HEK293 (cell line): ENCODE data around the gene PSTPIP1.

ENCODE experiments used
- CTCF ChIA-PET: fragments of 350-600 bp; formaldehyde crosslinking; extraction: SDS; loops from one replicate; lab custom pipeline; 2021; ENCODE audit warnings: antibody characterized with exemption; lab: Yijun Ruan, JAX
- POLR2A ChIA-PET: fragments of 300-600 bp; formaldehyde crosslinking; extraction: SDS; loops from one replicate; lab custom pipeline; 2020; ENCODE audit warnings: antibody characterized with exemption, inconsistent platforms; lab: Yijun Ruan, JAX
- H3K27ac ChIP-seq: fragments of 200-500 bp; sonication (Bioruptor generic); 2 replicates; pipeline ENCODE4 v1.5.1; 2014; ENCODE audit warnings: low read depth, low read length, control low read depth, inconsistent platforms; ENCODE audit errors: extremely low read depth
- H3K36me3 ChIP-seq, 2 experiments: fragments of 200-500 bp in 1 of 2; sonication (Bioruptor generic) in 1 of 2; 1 replicate in 1 of 2; 2 replicates in 1 of 2; pipeline ENCODE4 v1.5.1; 2014 to 2017; ENCODE audit warnings: inconsistent platforms in 2 of 2, low read length in 2 of 2; ENCODE audit not compliant: control insufficient read depth in 2 of 2, insufficient read depth in 1 of 2
- H3K4me1 ChIP-seq: fragments of 200-500 bp; sonication (Bioruptor generic); 2 replicates; pipeline ENCODE4 v1.5.1; 2014; ENCODE audit warnings: mild to moderate bottlenecking, low read length, inconsistent platforms; ENCODE audit not compliant: control insufficient read depth, insufficient read depth
- H3K4me3 ChIP-seq: 2 replicates; pipeline ENCODE4 v1.5.1; 2011; ENCODE audit warnings: low read depth, mild to moderate bottlenecking, control low read depth, low read length, moderate library complexity
- H3K9me3 ChIP-seq: fragments of 200-500 bp; sonication (Bioruptor generic); 2 replicates; pipeline ENCODE4 v1.5.1; 2014; ENCODE audit warnings: low read depth, low read length, inconsistent platforms; ENCODE audit not compliant: control insufficient read depth, insufficient read depth
- SCRT2 ChIP-seq: fragments of 450-650 bp; formaldehyde crosslinking; IDR thresholded peaks from 2 replicates; pipeline ENCODE4 v1.5.1; 2016; ENCODE audit warnings: missing biosample characterization, missing genetic modification characterization
- TRIM28 ChIP-seq: IDR thresholded peaks from 2 replicates; pipeline ENCODE4 v1.6.1; 2011; ENCODE audit warnings: low read length, control low read depth, borderline replicate concordance
- ZBTB44 ChIP-seq: fragments of 450-650 bp; IDR thresholded peaks from 2 replicates; pipeline ENCODE4 v1.5.1; 2018; ENCODE audit warnings: missing biosample characterization, mild to moderate bottlenecking, missing genetic modification characterization
- ZFP37 ChIP-seq: fragments of 450-650 bp; formaldehyde crosslinking; IDR thresholded peaks from 2 replicates; pipeline ENCODE4 v1.5.1; 2016; ENCODE audit warnings: missing biosample characterization, missing genetic modification characterization
- ZFP69B ChIP-seq: fragments of 450-650 bp; formaldehyde crosslinking; IDR thresholded peaks from 2 replicates; pipeline ENCODE4 v1.5.1; 2016; ENCODE audit warnings: missing biosample characterization, missing genetic modification characterization
- ZNF274 ChIP-seq, 2 experiments: fragments of 200-500 bp in 1 of 2; fragments of 450-650 bp in 1 of 2; sonication (Bioruptor generic) in 1 of 2; formaldehyde crosslinking in 1 of 2; IDR thresholded peaks; 2 replicates each; pipeline versions ENCODE4 v1.5.1 to v1.6.1; 2014 to 2016; ENCODE audit warnings: borderline replicate concordance in 1 of 2, inconsistent platforms in 1 of 2, low read length in 1 of 2, missing biosample characterization in 1 of 2, missing genetic modification characterization in 1 of 2
- ZNF292 ChIP-seq: fragments of 450-650 bp; formaldehyde crosslinking; IDR thresholded peaks from 2 replicates; pipeline ENCODE4 v1.5.1; 2016; ENCODE audit warnings: low read depth, missing biosample characterization, missing genetic modification characterization, borderline replicate concordance
- ZNF311 ChIP-seq: fragments of 450-650 bp; formaldehyde crosslinking; IDR thresholded peaks from 2 replicates; pipeline ENCODE4 v1.5.1; 2017; ENCODE audit warnings: missing biosample characterization, missing genetic modification characterization, borderline replicate concordance
- ZNF324 ChIP-seq: fragments of 450-650 bp; formaldehyde crosslinking; IDR thresholded peaks from 2 replicates; pipeline ENCODE4 v1.5.1; 2016; ENCODE audit warnings: missing biosample characterization, missing genetic modification characterization
- ZNF350 ChIP-seq: fragments of 450-650 bp; formaldehyde crosslinking; IDR thresholded peaks from 2 replicates; pipeline ENCODE4 v1.5.0; 2017; ENCODE audit warnings: missing biosample characterization, mild to moderate bottlenecking, missing genetic modification characterization
- ZNF416 ChIP-seq: fragments of 450-650 bp; formaldehyde crosslinking; IDR thresholded peaks from 2 replicates; pipeline ENCODE4 v1.5.1; 2016; ENCODE audit warnings: missing biosample characterization, missing genetic modification characterization
- ZNF426 ChIP-seq: fragments of 450-650 bp; formaldehyde crosslinking; IDR thresholded peaks from 2 replicates; pipeline ENCODE4 v1.5.1; 2017; ENCODE audit warnings: missing biosample characterization, missing genetic modification characterization, mild to moderate bottlenecking, inconsistent platforms, moderate library complexity
- ZNF48 ChIP-seq: fragments of 450-650 bp; formaldehyde crosslinking; IDR thresholded peaks from 2 replicates; pipeline ENCODE4 v1.5.1; 2016; ENCODE audit warnings: missing biosample characterization, missing genetic modification characterization
- ZNF501 ChIP-seq: fragments of 450-650 bp; formaldehyde crosslinking; IDR thresholded peaks from 2 replicates; pipeline ENCODE4 v1.5.1; 2016; ENCODE audit warnings: missing biosample characterization, missing genetic modification characterization
- ZNF530 ChIP-seq: fragments of 450-650 bp; formaldehyde crosslinking; IDR thresholded peaks from 2 replicates; pipeline ENCODE4 v1.5.1; 2016; ENCODE audit warnings: low read depth, missing biosample characterization, missing genetic modification characterization
- ZNF549 ChIP-seq: fragments of 450-650 bp; IDR thresholded peaks from 2 replicates; pipeline ENCODE4 v1.5.1; 2018; ENCODE audit warnings: missing biosample characterization, missing genetic modification characterization, mild to moderate bottlenecking, inconsistent platforms, moderate library complexity
- ZNF658 ChIP-seq: fragments of 450-650 bp; formaldehyde crosslinking; IDR thresholded peaks from 2 replicates; pipeline ENCODE4; 2016; ENCODE audit warnings: missing biosample characterization, missing genetic modification characterization
- ZNF692 ChIP-seq: fragments of 450-650 bp; formaldehyde crosslinking; IDR thresholded peaks from 2 replicates; pipeline ENCODE4 v1.5.1; 2016; ENCODE audit warnings: missing biosample characterization, missing genetic modification characterization
- ZNF707 ChIP-seq: fragments of 450-650 bp; formaldehyde crosslinking; IDR thresholded peaks from 2 replicates; pipeline ENCODE4 v1.5.1; 2016; ENCODE audit warnings: missing biosample characterization, missing genetic modification characterization
- ZNF768 ChIP-seq: fragments of 450-650 bp; formaldehyde crosslinking; IDR thresholded peaks from 2 replicates; pipeline ENCODE4 v1.5.1; 2018; ENCODE audit warnings: missing biosample characterization, mild to moderate bottlenecking, missing genetic modification characterization
- TF ChIP-seq, protein P1 (sequence below): fragments of 450-650 bp; formaldehyde crosslinking; IDR thresholded peaks from 2 replicates; pipeline ENCODE4 v1.5.1; 2017; ENCODE audit warnings: missing biosample characterization, missing genetic modification characterization
- TF ChIP-seq, protein P2 (sequence below): fragments of 450-650 bp; formaldehyde crosslinking; IDR thresholded peaks from 2 replicates; pipeline ENCODE4 v1.5.1; 2016; ENCODE audit warnings: missing biosample characterization, missing genetic modification characterization
- TF ChIP-seq, protein P3 (sequence below): fragments of 450-650 bp; formaldehyde crosslinking; optimal IDR thresholded peaks from 2 replicates; pipeline ENCODE3; 2016; ENCODE audit warnings: missing biosample characterization, mild to moderate bottlenecking, missing genetic modification characterization

PSTPIP1 gene

DNA sequence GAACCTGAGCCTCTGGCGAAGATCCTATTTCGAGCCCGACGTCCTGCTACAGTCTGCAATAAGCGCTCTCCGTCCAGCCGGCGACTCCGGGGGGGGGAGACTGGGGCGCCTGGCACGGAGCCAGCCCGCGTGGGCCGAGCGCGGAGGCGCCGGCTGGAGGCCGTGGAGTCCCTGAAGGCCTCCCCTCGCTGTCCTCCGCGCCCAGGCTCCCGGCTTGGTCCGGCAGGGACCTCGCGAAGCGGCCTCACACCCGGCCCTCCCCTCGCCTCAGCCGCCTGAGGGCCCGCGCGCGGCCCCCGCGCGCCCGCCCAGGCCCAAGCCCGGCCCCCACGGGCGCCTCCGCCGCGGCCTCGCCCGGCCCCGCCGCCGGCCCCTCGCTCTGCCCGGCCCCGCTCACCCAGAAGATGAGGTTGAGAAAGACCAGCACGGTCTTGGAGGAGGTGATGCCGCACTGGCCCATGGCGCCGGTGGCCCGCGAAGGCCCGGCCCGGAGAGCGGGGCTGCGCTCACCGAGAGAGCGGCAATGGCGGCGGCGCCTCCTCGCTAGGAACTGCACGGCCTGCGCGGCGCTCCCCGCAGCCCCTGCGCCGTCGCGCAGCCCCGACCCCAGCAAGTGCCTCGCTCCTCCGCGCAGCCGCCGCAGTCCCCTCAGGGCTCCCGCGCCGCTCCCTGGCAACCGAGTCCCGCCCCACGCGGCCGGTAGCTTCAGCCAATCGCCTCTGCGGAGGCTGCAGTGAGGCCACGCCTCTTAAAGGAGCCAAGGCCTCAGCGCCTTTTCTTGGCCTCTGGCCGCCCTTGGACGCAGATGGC lies 75.8 kb downstream of the PSTPIP1 start, which contains the start of gene TSPAN3 (continued):
- TF ChIP-seq ZNF324 (tag by site-specific recombination): no peak
- TF ChIP-seq ZBTB44: peak; percentile 60
- TF ChIP-seq, protein P1, sequence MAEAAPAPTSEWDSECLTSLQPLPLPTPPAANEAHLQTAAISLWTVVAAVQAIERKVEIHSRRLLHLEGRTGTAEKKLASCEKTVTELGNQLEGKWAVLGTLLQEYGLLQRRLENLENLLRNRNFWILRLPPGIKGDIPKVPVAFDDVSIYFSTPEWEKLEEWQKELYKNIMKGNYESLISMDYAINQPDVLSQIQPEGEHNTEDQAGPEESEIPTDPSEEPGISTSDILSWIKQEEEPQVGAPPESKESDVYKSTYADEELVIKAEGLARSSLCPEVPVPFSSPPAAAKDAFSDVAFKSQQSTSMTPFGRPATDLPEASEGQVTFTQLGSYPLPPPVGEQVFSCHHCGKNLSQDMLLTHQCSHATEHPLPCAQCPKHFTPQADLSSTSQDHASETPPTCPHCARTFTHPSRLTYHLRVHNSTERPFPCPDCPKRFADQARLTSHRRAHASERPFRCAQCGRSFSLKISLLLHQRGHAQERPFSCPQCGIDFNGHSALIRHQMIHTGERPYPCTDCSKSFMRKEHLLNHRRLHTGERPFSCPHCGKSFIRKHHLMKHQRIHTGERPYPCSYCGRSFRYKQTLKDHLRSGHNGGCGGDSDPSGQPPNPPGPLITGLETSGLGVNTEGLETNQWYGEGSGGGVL (tag by site-specific recombination): peak; percentile 70
- no peak for TF ChIP-seq SCRT2
- TF ChIP-seq, protein P2, sequence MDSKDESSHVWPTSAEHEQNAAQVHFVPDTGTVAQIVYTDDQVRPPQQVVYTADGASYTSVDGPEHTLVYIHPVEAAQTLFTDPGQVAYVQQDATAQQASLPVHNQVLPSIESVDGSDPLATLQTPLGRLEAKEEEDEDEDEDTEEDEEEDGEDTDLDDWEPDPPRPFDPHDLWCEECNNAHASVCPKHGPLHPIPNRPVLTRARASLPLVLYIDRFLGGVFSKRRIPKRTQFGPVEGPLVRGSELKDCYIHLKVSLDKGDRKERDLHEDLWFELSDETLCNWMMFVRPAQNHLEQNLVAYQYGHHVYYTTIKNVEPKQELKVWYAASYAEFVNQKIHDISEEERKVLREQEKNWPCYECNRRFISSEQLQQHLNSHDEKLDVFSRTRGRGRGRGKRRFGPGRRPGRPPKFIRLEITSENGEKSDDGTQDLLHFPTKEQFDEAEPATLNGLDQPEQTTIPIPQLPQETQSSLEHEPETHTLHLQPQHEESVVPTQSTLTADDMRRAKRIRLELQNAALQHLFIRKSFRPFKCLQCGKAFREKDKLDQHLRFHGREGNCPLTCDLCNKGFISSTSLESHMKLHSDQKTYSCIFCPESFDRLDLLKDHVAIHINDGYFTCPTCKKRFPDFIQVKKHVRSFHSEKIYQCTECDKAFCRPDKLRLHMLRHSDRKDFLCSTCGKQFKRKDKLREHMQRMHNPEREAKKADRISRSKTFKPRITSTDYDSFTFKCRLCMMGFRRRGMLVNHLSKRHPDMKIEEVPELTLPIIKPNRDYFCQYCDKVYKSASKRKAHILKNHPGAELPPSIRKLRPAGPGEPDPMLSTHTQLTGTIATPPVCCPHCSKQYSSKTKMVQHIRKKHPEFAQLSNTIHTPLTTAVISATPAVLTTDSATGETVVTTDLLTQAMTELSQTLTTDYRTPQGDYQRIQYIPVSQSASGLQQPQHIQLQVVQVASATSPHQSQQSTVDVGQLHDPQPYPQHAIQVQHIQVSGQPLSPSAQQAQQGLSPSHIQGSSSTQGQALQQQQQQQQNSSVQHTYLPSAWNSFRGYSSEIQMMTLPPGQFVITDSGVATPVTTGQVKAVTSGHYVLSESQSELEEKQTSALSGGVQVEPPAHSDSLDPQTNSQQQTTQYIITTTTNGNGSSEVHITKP (tag by site-specific recombination): peak; percentile 31; the same call in 1 of the 2 replicates
- TF ChIP-seq ZNF426 (tag by site-specific recombination): no peak
- TF ChIP-seq ZNF48 (tag by site-specific recombination): no peak
- TF ChIP-seq ZNF350 (tag by site-specific recombination): no peak
- TF ChIP-seq ZNF416 (tag by site-specific recombination): no peak
- TF ChIP-seq ZNF707 (tag by site-specific recombination): no peak
- TF ChIP-seq, protein P3, sequence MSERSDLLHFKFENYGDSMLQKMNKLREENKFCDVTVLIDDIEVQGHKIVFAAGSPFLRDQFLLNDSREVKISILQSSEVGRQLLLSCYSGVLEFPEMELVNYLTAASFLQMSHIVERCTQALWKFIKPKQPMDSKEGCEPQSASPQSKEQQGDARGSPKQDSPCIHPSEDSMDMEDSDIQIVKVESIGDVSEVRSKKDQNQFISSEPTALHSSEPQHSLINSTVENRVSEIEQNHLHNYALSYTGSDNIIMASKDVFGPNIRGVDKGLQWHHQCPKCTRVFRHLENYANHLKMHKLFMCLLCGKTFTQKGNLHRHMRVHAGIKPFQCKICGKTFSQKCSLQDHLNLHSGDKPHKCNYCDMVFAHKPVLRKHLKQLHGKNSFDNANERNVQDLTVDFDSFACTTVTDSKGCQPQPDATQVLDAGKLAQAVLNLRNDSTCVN (tag by site-specific recombination): peak; percentile 89

DNA sequence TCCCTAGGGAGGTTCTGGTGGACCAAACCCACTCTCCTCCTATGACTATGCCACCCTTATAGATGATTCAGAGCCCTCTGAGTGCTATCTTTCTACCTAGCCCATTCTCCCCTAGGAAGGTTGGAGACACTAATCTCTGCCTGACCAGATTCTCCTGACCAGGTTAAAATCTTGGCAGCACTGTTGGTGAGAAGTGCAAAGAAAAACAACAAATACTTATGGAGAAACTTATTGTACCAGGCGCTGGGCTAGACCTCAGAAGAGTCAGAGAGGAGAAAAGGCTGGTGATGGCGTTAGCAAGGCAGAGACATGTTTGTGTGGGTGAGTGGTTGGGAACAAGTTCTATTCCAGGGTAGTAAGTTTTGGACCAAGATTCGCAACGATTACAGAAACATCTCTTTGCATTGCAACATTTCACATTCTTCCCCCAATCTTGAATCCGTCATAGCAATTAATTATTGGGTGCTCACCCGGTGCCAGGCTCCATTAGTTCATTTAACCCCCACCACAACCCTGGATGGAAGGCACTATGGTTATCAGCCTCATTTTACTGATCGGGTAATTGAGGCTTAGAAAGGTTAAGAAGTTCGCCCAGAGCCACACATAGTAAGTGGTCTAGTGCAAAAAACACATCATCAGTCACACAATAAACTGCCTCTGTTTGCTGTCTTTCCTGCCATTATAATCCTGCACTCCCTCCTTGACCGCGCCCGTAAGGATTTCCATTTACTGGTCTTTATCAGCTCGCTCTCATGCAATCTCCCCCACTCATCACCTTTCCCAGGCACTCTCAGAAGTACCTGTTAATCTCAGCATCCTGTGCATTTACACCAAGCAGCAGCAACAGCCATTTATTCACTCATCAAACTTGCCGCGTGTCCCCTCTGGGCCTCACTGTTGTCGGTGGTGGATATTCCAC lies 76.6 kb downstream of the PSTPIP1 start:
- Histone ChIP-seq H3K4me3 (no peak overlapping the region), H3K36me3 (peaks cover 0 to 8% of the 10 kb centered on the region in 2 experiments; a peak in 2 of 3 replicates), H3K9me3 (no peaks in the 10 kb centered on the region), H3K27ac (no peak overlapping the region), H3K4me1 (peaks cover 24% of the 10 kb centered on the region)
- POLR2A ChIA-PET: interaction anchor here (0.5 to 1.6 kb wide), 17 partner anchors 10 to 1024 kb away, joined by 3 to 13 read pairs (median 5); partner anchors contain the start of genes ISL2 and RCN2
- CTCF ChIA-PET: interaction anchor here (0.7 kb wide), 1 partner anchor 425 kb away, joined by 3 read pairs; no protein-coding TSS in a partner anchor
- TF ChIP-seq ZNF768 (tag by site-specific recombination) (no peak), ZFP37 (no peak), ZNF311 (tag by site-specific recombination) (no peak), ZNF530 (tag by site-specific recombination) (no peak), TRIM28 (no peak), ZNF658 (tag by site-specific recombination) (no peak), ZFP69B (tag by site-specific recombination) (no peak; the same call in none of the 2 replicates), ZNF549 (no peak), ZNF692 (tag by site-specific recombination) (no peak; the same call in 1 of the 2 replicates), ZNF274 (IDR thresholded peaks at IDR 0.05; ENCODE audit: low read length) (no peak), ZNF274 (tag by site-specific recombination; IDR thresholded peaks at IDR 0.05; ENCODE audit: borderline replicate concordance) (no peak), ZNF501 (tag by site-specific recombination) (0 out of 2 replicates have a peak, but pooled peaks have one; percentile 42), ZNF292 (tag by site-specific recombination) (no peak)
